D721Med (cell line): Measurements from ENCODE around the gene GALNT14.

ENCODE experiments used
- DNase-seq: peaks from one replicate; pipeline ENCODE4 v3.0.0; 2011; ENCODE audit warnings: low spot score; ENCODE audit not compliant: insufficient read length
- FAIRE-seq: peaks from 2 replicates; lab custom pipeline; 2011; peaks lifted over from hg19 to GRCh38; lab: Jason Lieb, UNC
- CTCF ChIP-seq: IDR thresholded peaks from 2 replicates; pipeline ENCODE4 v1.5.1; 2012; ENCODE audit warnings: mild to moderate bottlenecking, control low read depth; ENCODE audit not compliant: insufficient read depth; ENCODE audit errors: missing control alignments

Gene GALNT14

GRCh38 chr2:31134480-31134879 lies 3.8 kb downstream of the GALNT14 start:
- DNase-seq (no peak), FAIRE-seq (no peak)
- TF ChIP-seq CTCF, result no peak

GRCh38 chr2:31132786-31133185 lies 5.5 kb downstream of the GALNT14 start:
- DNase-seq, result no peak
- TF ChIP-seq CTCF, result no peak
- no peak for FAIRE-seq

- FAIRE-seq (no peak), DNase-seq (no peak)
- no peak for TF ChIP-seq CTCF
Measured at GRCh38 chr2:31131871-31132270, 6.4 kb downstream of the GALNT14 start.

- DNase-seq (no peak), FAIRE-seq (no peak)
- no peak for TF ChIP-seq CTCF
Measured at GRCh38 chr2:31129375-31130171, 8.7 kb downstream of the GALNT14 start.

- DNase-seq (no peak), FAIRE-seq (no peak)
- TF ChIP-seq CTCF, result no peak
Measured at GRCh38 chr2:31127931-31128330, 10.3 kb downstream of the GALNT14 start.

- FAIRE-seq (no peak), DNase-seq (no peak)
- TF ChIP-seq CTCF, result no peak
Measured at GRCh38 chr2:31125918-31126695, 12.1 kb downstream of the GALNT14 start.
